HG03558 (cell line): ENCODE data around the gene A3GALT2.

Experiments
- ATAC-seq: cut with Tn5 transposase; IDR thresholded peaks from one replicate; pipeline ENCODE4 v1.9.1; 2021; ENCODE audit warnings: moderate number of reproducible peaks; ENCODE audit not compliant: unreplicated experiment; ENCODE audit errors: extremely low read depth

A3GALT2 gene

DNA sequence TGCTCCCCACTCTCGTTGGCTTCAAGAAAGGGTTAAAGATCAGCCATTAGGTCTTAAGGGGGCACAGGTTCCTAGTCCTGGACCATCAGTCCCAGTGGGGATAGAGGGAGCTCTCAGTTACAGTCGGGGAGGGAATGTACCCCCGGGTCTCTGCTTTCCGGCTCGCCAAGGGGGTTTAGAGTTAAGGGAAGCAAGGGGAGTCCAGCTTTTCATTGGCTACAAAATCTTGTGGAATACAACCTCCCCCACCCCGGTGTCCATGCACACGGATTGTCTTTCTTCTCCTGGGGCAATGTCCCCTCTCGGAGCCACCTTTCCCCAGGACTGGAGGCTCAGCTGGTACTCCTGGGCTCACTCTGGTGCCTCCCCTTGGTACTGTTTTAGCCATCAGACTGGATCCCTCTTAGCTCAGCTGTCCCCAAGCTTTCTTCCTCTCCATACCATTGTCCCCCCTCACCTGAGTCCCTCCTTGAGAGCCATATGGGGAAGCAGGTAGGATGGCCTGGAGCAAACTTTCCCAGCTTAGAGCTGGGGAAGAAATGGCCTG, at the start of gene A3GALT2:
A3GALT2 (minus strand) TSS at position 480 of the 547 bp plus-strand sequence; CDS start at position 480, 0 bp downstream.
- no peak for ATAC-seq

DNA sequence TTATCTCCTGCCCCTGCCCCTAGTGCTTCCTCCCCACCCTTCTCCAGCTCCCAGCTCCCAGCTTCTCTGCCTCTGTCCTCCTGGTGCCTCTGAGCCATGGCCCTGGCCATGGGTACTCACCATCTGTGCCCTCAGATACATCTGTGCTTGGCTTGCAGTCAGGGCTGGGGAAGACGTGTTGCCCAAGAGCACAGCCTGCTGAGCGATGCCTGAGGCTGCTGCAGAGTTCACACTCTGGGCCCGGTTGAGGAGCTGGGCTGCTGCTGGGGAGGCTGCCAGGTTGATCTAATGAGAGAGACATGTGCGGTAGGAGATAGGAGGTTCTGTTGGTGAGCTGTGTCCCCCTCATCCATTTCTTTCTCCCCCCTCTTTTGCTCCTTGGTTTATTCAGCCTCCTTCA, 49.4 kb upstream of the A3GALT2 start:
- ATAC-seq = no peak

DNA sequence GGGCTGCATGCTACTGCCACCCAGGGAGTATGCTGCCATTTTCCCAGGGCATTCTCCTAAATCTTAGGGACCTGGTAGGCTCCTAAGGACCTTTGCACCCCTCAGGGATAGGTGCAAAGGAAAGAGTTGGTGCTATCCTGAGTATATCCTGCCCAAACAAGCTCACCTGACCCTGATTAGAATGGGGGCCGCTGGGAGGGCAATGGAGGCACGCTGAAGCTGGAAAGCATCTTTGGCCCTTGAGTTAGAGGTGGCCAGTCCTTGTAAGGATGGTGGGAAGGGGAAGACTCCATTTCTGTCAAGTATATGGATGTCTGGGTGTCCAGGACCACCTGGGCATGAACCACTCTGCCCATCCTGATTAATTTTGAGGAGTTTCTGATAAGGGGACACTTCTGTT, 48.9 kb upstream of the A3GALT2 start:
- no peak for ATAC-seq

DNA sequence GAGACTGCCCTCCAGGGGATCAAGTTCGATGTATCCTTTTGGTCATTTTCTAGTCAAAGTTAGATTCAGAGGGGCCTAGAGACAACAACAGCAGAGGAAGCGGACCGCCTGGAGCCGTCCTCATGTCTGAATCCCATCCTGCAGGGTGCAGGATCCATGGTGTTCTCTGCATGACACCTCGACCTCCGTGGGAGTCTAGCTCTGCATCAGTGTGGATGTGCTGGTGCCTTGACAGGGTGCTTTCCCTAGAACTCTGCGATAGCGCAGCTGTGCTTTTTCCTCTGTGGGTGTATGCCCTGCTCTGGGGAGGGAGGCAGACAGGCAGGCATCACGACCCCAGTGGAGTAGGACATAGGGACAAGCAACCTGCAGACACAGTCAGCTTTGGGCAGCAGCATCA, 48.2 kb upstream of the A3GALT2 start:
- no peak for ATAC-seq

DNA sequence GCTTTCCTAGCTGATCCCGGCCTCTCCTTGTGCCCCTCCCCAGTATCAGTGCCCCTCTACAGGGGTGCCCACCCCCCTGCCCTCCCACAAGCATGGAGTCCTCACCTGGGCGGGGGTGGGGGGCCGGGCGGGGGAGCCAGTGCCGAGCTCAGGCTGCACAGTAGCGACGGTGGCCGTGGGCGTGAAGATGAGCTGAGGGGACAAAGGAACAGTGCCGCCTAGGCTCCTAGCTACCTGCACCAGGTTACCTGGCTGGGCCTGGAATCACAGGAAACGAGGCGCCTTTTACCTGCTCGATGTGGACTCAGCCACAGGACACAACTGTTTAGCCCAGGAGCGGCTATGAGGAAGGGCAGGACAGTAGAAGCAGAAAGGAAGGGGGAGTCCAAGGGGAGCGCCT, 47.5 kb upstream of the A3GALT2 start:
- ATAC-seq = no peak

DNA sequence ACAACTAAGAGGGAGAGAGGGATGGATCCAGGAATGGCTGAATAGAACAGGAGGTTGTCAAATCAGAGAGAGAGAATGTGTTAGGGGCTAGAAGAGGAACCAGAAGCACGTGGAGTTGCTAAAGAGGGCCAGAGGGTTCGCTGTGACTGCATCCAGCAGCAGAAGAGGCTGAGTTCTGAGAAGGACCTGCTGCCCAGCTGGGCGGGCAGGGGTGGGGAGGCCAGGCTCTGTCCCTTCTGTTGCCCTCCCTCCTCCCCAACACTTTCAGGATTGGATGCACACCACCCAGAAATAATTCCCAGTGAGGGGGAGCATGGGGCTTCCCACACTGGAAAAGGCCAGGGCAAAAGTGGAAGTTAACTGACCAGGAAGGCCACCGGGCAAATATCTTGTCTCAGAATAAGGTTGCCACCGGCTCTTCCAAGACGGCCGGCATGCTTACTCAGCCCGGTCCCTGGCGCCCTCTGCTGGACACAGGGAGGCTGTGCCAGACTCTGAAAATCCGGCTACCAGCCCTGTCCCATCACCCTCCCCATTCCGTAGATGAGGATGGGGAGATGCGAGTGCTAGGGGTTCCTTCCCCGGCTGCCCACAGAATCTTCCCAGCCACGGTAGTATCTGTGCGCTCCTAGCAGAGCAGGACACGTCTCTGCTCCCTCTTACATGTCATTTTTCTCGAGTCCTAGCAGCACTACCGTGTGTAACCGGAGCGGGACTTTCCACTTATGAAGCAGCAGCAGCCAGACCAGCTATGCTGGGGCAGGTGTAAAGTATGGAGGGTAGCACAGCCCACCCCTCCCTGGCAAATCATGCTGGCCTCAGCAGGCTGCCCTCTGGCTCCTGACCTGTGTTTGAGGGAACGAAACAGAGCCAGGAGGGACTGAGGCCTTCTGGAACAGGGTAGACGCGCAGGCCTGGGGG, 46.8 kb upstream of the A3GALT2 start:
- no peak for ATAC-seq

DNA sequence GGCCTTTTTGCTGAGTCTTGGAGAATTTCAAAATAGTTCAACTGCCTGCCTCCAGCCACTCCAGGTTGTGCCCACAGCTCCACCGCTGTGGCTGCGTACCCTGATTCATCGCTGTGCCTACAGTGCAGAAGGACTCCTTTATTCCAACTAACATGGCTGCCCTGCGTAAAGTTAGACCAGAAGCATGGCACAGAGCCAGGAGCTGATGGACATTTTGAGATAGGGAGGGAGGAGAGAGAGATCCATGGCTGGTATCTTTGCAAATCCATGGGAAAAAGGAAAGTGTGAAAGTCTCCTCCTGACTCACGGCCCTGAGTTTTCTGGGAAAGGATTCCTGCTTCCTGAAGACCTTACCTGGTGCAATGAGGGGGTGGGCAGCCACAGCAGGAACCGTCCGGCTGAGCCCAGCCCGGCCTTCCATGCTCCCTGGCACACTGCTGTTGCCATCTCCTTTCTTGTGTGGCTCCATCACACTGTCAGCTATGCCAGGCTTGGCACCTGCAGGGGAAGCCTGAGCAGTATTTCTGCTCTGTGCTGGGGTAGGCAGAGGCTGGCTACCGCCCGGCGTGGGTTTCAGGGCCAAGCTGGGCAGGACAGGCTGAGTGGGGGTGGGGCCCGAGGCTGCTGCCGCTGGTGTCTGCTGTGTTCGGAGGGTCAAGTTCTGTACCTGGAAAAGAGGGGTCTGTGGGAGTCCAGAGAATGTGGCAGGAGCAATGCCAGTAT, 46.0 kb upstream of the A3GALT2 start:
- ATAC-seq = no peak

DNA sequence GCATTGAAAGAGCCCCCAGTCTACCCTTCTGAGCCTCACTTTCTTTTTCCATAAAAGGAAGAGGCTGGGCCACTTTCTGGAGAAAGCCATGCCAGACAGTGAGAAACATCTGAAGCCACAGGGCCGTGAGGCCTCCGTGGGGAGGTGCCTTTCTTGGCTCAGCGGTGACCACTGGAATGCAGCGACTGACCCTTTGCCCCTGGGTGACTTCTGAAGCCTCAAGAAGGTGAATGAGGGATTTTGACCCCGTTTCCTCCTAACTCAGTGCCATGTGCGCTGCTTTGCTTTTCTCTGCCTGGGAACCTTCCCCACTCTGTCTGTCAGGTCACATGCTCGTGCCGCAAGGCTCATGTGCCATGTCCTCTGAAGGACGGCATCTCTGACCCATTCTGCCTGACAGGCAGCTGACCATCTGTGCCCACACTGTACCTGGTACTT, 44.7 kb upstream of the A3GALT2 start:
- ATAC-seq = no peak

DNA sequence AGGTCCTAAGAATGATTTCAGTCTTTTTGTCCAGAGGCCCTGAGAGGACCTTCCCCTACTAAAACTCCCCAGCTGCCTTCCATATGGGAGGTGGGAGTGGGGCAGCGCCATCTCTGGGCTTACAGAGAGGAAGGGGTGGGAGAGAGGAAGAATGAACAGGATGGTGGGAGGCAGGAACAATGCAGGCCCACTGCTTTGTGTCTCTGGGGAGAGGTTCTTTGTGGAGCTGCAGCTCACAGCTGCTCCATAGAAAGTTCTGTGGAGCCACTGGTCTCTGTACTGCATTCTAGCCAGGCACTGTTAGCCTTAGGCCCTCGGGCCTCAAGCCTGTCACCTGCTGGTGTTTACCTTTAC, 43.6 kb upstream of the A3GALT2 start:
- no peak for ATAC-seq

DNA sequence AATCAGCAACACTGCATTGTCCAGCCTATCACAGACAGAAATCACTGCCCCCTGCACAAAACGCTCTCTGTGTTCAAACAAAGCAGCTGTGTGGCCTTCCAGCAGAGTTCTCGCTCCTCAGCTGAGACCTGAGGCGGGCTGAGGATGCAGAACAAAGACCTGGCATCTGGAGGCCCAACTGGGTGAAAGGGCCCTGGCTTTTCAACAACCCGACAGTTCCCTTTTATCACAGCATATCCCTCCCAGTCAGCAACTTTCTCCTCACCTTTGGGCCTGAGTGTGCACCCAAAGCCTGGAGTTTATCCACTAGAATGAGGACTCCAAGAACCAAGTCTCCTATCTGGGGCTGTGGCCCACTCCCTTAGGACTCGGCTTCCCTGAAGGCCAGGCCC, 42.6 kb upstream of the A3GALT2 start:
- ATAC-seq = no peak

DNA sequence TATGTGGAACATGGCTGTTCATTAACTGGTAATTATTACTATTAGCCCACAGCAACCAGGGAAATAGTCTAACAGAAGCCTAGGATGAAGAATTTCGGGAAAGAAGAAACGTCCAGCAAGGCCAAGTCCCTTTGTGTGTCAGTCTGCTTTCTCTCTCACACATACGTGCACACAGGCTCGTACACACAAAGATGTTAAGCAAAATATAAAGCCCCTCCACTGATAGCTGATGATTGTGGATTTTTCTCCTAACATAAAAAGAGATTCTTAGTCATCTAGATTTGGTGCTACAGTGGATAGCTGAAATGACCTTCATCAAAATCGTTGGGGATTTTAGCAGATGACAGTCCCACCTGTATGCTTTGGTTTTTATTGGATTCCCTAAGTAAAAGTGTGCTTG, 42.1 kb upstream of the A3GALT2 start:
- ATAC-seq = no peak

DNA sequence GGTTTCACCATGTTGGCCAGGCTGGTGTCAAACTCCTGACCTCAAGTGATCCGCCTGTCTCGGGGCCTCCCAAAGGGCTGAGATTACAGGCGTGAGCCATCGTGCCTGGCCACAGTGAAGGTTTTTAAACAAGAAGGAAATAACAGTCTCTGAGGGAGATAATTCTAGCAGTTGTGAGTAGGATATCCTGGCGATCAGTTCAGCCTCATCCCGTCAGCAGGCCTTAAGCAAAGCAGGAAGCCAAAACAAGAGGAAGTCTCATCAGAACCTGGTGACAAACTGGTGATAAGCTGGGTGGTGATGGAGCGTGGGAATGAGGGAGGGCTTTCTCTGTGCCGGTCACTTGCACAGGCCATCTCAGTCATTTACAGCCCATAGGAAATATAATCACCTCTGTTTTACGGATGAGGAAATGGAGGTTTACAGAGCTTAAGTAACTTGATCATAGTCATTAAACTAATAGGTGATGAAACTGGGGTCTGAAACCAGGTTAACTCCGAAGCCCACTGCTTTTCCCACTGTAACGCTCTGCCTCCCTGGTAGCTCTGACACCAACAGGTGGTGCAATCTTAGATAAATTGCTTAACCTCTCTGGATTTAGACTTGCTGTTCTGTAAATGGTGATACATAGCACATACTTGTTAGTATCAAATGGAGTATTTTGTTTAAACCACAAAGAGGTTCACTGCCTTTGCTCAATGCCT, 40.8 kb upstream of the A3GALT2 start:
- ATAC-seq = no peak

DNA sequence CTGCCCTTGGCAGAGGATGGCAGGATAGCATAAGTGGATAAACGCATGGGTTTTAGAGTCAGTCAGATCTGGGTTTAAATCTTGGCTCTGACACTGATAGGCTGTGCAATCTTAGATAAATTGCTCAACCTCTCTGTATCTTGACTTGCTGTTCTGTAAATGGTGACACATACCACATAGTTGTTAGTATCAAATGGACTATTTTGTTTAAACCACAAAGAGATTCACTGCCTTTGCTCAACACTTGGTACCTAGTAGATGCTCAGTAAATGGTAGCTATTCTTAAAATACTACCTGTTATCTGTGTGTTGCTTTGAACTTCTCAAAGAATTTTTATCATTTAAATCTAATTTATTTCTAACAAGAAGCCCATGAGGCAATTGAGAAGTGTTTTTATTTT, 39.5 kb upstream of the A3GALT2 start:
- no peak for ATAC-seq

DNA sequence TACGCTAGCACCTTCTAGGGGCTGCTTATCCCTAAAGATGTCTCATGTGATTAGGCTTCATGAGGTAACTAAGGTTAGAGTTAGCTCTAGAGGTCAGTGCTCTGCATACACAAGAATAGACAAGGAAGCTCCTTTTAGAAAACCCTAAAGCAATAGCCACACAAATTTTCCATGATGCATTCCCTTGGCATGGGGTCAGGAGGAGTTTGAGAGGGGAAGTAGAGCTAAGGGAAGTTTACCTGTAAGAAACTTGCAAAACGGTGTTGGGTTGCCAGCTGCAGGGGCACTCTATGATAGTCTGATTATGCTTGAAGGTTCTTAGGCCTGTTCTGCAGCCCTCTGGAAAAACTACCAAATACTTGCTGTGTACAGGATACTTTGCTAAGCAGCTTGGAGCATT, 39.0 kb upstream of the A3GALT2 start:
- no peak for ATAC-seq

DNA sequence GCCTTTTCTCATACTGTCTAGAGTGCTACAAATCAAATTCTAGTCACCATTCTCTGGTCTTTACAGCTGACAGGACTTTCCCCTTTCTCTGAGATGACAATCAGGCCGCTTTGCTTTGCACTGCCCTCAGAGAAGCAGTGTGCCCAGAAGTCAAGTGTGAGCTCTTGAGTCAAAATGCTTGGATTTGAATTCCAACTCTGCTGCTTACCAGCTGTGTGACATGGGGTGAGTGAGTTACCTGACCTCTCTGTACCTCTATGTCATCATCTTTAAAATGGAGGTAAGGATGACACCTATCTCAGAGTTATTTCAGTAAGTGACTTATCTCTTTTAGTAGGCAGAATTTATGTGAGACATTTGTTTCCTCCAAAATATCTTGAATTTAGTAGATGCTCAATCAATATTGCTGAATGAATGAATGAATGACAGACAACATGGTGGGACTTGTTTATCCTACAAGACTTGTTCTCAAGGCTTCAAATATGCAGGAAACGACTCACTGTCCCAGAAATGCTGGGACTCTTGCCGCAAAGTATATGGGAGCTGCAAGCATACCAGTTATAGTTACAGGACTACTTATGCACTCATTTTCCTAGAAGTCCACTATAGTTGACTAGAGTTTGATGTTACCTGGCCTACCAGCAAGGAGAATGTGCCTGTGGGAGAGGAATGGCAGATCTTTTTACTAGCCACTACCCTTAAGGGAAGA, 38.1 kb upstream of the A3GALT2 start:
- no peak for ATAC-seq

DNA sequence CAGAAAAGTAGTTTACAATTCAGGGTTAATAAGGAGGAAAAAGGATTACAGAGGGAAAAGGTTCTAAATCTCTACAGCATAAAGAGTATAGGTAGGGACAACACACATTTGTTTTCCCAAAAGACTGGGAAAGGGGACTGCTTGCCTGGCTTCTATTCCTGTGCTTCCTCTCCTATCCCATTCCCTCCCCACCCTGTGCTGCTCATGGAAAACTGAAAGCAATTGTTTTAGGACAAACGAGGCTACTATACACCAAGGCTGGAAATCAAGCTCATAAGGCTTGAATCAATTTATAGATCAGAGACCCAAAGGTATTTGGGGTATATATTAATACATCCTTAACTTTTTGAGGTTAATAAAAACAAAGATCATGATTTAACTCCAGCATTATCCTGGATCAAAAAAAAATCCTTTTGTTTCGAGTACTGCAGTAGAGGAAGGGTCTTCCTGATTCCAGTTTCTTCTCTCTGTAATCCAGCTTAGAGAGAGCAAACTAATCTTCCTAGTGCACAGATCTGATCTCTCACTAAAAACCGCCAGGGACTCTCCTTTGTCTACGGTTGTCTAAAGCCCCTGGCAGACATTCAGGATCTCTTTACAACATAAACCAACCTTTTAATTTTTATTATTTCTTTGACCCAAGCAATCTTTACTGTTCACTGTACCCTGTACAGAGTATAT, 37.4 kb upstream of the A3GALT2 start:
- ATAC-seq = no peak

DNA sequence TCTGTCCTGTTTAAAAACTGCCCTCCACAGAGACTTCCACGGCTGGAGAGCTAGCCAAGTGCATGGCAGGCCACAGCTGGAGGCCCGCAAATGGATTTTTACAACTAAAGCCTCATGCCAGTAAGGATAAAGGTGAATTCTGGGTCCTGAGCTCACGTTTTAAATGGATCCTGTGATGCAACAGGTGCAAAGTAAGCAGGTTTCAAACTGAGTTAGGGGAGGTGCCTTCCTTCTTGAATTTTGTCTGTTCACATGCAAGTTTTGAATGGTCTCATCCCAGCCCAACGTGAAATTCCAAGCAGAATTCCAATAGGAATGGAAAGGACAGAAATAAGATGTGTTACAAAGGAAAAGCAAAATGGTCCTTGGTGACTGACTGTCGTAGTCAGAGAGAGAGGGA, 36.2 kb upstream of the A3GALT2 start:
- no peak for ATAC-seq

DNA sequence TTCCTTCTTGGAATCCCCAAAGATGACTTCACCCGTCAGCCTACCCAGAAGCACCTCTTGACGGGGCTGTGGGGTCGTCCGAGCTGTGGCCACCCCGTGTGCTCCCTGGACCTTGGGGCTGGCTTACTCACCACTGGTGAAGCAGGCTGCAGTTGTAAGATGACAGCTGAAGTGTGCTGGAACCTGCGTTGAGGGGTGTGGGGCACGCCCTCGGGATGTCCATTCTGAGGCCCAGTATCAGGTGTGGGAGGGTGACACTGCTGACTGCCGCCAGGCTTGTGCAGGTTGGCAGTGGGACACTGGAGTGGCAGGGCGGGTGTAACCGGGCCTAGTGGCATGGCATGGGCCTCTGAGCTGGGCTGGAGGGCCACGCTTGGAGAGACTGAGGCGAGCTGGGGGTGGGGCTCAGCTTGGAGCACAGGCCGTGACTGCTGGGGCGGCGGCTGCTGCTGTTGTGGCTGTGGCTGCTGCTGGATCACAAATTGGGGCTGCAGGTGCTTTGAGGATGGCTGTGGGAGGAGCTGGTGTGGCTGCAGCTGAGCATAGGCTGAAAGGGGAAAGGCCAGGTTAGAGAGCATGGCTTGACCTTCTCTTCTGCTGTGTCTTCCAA, 33.9 kb upstream of the A3GALT2 start:
- no peak for ATAC-seq

DNA sequence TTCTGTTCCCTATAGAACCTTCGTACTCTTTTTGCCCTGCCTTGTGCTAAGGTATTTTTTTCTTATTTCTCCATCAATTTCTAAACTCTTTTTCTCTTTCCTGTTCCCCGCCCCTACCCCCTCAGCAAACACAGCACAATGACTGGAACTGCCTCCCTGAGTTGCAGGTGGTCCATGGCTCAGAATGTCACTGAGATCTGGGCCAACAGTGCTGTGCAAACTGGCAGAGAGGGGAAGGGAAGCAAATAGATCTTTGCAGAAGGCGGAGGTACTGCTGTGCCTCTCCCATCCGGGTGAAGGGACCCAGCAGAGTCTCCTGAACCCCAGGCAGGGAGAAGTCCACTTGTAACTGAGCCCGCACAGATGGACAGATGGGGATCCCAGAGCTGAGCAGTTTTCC, 32.6 kb upstream of the A3GALT2 start:
- ATAC-seq = no peak
